KMS-11 (cell line): ENCODE measurements around the gene DOK4.

Experiments used
- H2AFZ ChIP-seq: fragments of 200-600 bp; sonication (generic); 2 replicates; pipeline ENCODE4 v1.6.1; 2016; ENCODE audit warnings: antibody characterized with exemption, mixed run types, low read depth
- H3K27ac ChIP-seq: fragments of 200-600 bp; sonication (generic); 2 replicates; pipeline ENCODE4 v1.6.1; 2016; ENCODE audit warnings: mild to moderate bottlenecking, mixed run types
- H3K27me3 ChIP-seq: fragments of 200-600 bp; sonication (generic); 2 replicates; pipeline ENCODE4 v1.6.1; 2017; ENCODE audit warnings: mild to moderate bottlenecking, low read depth, mixed run types, moderate library complexity; ENCODE audit not compliant: insufficient read depth
- H3K36me3 ChIP-seq: fragments of 200-600 bp; sonication (generic); 2 replicates; pipeline ENCODE4 v1.6.1; 2017; ENCODE audit warnings: mild to moderate bottlenecking, mixed run types; ENCODE audit not compliant: insufficient read depth
- H3K4me1 ChIP-seq: fragments of 200-600 bp; sonication (generic); 2 replicates; pipeline ENCODE4 v1.6.1; 2016; ENCODE audit warnings: mild to moderate bottlenecking, low read depth, mixed run types; ENCODE audit not compliant: poor library complexity, severe bottlenecking
- H3K4me2 ChIP-seq: fragments of 200-600 bp; sonication (generic); 2 replicates; pipeline ENCODE4 v1.7.0; 2016; ENCODE audit warnings: mild to moderate bottlenecking, mixed run types
- H3K4me3 ChIP-seq: fragments of 200-600 bp; sonication (generic); IDR thresholded peaks from 2 replicates; pipeline ENCODE4 v1.6.1; 2017; ENCODE audit warnings: low read depth, low read length, mixed read lengths; ENCODE audit not compliant: insufficient read depth
- H3K79me2 ChIP-seq: fragments of 200-600 bp; sonication (generic); 2 replicates; pipeline ENCODE4 v1.6.1; 2016; ENCODE audit warnings: low read depth, mixed run types; ENCODE audit not compliant: insufficient read depth
- H3K9ac ChIP-seq: fragments of 200-600 bp; sonication (generic); 2 replicates; pipeline ENCODE4 v1.6.1; 2016; ENCODE audit warnings: mild to moderate bottlenecking, mixed run types
- H4K20me1 ChIP-seq: fragments of 200-600 bp; sonication (generic); 2 replicates; pipeline ENCODE4 v1.6.1; 2016; ENCODE audit warnings: mild to moderate bottlenecking, mixed run types; ENCODE audit not compliant: insufficient read depth
- CTCF ChIP-seq: fragments of 200-600 bp; sonication (generic); conservative IDR thresholded peaks from 2 replicates; pipeline ENCODE4 v1.6.1; 2017; ENCODE audit warnings: low read depth, mild to moderate bottlenecking, antibody characterized with exemption, low read length, moderate library complexity, mixed read lengths

The DOK4 gene

GRCh38 chr16:57517397-57518367, 31.4 kb upstream of the DOK4 start:
- H4K20me1 ChIP-seq = no peaks in the 10 kb centered on the region
- H3K9ac ChIP-seq = no peak overlapping the region
- H3K27me3 ChIP-seq = no peaks in the 10 kb centered on the region
- H3K4me1 ChIP-seq = no peaks in the 10 kb centered on the region
- H3K4me3 ChIP-seq = no peak overlapping the region
- H3K79me2 ChIP-seq = no peaks in the 10 kb centered on the region
- no peak overlapping the region for H2AFZ ChIP-seq
- no peak overlapping the region for H3K27ac ChIP-seq
- TF ChIP-seq CTCF = no peak
- H3K4me2 ChIP-seq = no peak overlapping the region
- no peaks in the 10 kb centered on the region for H3K36me3 ChIP-seq

GRCh38 chr16:57516773-57517172, 30.5 kb upstream of the DOK4 start:
- Histone ChIP-seq H3K4me2 (no peak overlapping the region), H3K4me3 (no peak overlapping the region), H3K27me3 (no peaks in the 10 kb centered on the region), H3K9ac (no peak overlapping the region), H4K20me1 (no peaks in the 10 kb centered on the region), H2AFZ (no peak overlapping the region), H3K79me2 (no peaks in the 10 kb centered on the region), H3K4me1 (no peaks in the 10 kb centered on the region), H3K36me3 (no peaks in the 10 kb centered on the region), H3K27ac (no peak overlapping the region)
- TF ChIP-seq CTCF = no peak

GRCh38 chr16:57516176-57516725, 30.0 kb upstream of the DOK4 start:
- Histone ChIP-seq H3K79me2 (no peaks in the 10 kb centered on the region), H3K27ac (no peak overlapping the region), H3K4me2 (no peak overlapping the region), H3K9ac (no peak overlapping the region), H3K4me3 (no peak overlapping the region), H3K36me3 (no peaks in the 10 kb centered on the region), H4K20me1 (no peaks in the 10 kb centered on the region), H3K4me1 (no peaks in the 10 kb centered on the region), H3K27me3 (no peaks in the 10 kb centered on the region), H2AFZ (no peak overlapping the region)
- TF ChIP-seq CTCF = no peak

GRCh38 chr16:57514791-57515600, 28.7 kb upstream of the DOK4 start:
- no peak overlapping the region for H3K4me3 ChIP-seq
- no peak overlapping the region for H3K4me2 ChIP-seq
- no peak for TF ChIP-seq CTCF
- H3K9ac ChIP-seq = no peak overlapping the region
- H3K4me1 ChIP-seq = no peaks in the 10 kb centered on the region
- H2AFZ ChIP-seq = no peak overlapping the region
- no peaks in the 10 kb centered on the region for H4K20me1 ChIP-seq
- H3K79me2 ChIP-seq = no peaks in the 10 kb centered on the region
- H3K27ac ChIP-seq = no peak overlapping the region
- H3K27me3 ChIP-seq = no peaks in the 10 kb centered on the region
- H3K36me3 ChIP-seq = no peaks in the 10 kb centered on the region
